ENCODE measurements around the gene ITM2A.

Gene ITM2A
- 80.0 to 200 reads per million in 2 experiments for total RNA-seq

DNA sequence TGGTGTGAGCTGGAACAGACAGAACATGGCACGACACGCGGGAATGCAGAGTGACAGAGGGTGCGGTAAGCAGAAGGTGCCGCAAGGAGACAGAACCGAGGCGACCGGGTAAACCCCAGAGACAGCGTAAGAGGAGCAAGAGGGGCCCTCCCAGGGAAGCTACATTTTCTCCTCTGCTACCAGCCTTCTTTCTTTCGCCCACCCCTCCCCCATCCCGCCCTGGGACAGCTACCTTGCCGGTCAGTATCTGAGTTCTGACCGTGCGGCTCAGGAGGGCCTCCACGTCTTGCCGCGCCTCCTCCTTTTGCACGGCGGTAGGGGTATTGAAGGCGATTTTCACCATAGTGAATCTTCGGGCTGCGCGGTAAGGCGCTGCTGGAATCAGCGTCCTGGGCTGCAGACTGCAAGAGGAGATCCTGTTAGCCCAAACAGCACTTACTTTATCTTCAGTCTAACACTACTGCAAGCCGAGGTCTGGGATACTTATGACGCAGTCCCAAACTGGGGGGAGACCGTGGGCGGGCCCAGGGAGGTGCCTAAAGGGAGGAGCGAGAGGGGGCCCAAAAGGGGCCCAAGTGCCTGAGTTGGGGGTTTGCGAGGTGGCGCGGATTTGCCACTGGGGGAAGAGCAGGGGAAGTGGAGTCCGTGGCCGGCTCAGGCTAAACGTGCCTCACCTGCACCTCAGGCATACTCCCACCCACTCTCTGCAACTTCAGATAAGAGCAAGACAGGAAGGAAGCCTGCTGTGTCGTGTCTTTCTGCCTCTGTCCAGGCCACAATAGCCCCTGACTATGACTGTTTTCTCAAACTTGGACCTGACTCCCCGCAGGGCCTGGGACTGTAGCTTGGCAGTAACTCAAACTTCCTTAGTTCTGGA is at the start of gene ITM2A:
ITM2A (minus strand) TSS at position 462 of the 877 bp plus-strand sequence; CDS start at position 343, 119 bp downstream.
- peak; percentile 53 for DNase-seq (ENCODE audit: low read depth)

DNA sequence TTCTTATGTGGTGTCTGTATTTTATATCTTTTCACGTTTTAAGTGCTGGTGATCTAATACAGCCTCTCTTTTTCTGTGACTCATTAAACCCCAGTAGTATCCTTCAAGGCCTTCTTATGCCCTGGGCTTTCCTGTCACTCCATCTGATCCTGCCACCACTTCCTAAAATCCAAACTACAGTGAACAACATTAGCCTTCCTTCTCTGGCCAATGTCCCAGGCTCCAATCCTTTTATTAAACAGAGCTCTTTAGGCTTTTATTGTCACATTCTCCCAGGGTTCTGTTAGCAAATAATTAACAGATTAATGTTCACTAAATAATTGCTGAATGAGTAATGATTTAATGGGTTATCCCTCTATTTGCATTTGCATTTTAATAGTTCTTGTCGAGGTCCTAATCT is 47.9 kb upstream of the ITM2A start:
- no peak for DNase-seq (ENCODE audit: low read depth)

GRCh38 chrX:79413963-79414362 is 46.8 kb upstream of the ITM2A start:
- no peak for DNase-seq (ENCODE audit: low read depth)

DNA sequence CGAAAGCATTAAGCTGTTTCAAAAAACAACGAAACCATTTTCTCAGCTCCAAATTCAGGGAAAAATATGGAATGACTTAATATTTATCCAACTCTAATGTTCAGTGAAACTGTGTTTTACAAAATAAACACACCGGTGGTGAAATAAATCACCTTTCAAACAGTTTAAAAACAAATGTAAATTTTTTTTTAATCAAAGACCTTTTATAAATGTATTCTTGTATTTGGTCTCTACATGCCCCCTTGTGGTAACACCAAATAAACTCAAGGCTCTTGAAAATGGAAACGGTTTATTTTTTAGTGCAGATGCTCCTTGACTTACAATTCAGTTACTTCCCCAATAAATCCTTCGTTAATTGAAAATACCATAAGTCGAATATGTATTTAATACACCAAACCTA is 45.8 kb upstream of the ITM2A start:
- DNase-seq (ENCODE audit: low read depth), result no peak

GRCh38 chrX:79412166-79412565 is 45.0 kb upstream of the ITM2A start:
- DNase-seq (ENCODE audit: low read depth), result no peak

DNA sequence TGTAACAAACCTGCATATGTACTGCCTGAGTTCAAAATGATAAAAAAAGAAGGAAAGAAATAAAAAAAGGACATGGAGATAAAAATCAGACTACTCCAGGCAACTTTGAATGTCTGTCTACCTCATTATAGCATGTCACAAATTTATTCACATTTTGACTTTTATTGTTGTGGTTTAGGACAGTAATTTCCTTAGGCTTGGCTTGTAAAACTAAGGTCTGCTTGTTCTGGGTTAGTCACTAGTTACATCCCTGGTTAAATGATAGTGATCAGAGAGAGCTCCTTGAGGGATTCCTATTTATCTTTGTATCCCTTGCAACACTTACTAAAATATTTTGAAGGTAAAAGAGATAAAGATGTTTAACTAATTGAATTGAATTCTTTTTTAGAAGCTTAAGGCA is 42.5 kb upstream of the ITM2A start:
- no peak for DNase-seq (ENCODE audit: low read depth)

DNA sequence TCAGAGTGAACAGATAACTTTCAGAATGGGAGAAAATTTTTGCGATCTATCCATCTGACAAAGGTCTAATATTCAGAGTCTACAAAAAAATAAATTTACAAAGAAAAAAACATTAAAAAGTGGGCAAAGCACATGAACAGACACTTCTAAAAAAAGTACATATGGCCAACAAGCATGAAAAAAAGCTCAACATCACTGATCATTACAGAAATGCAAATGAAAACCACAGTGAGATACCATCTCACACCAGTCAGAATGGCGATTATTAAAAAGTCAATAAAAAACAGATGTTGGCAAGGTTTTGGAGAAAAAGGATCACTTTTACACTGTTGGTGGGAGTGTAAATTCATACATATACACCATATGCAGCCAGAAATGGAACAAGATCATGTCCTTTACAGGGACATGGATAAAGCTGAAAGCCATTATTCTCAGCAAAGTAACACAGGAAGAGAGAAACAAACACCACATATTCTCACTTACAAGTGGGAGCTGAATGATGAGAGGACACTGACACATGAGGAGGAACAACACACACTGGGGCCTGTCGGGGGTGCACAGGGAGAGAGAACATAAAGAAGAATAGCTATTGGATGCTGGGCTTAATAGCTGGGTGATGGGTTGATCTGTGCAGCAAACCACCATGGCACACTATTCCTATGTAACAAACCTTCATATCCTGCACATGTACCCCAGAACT is 41.6 kb upstream of the ITM2A start:
- no peak for DNase-seq (ENCODE audit: low read depth)

DNA sequence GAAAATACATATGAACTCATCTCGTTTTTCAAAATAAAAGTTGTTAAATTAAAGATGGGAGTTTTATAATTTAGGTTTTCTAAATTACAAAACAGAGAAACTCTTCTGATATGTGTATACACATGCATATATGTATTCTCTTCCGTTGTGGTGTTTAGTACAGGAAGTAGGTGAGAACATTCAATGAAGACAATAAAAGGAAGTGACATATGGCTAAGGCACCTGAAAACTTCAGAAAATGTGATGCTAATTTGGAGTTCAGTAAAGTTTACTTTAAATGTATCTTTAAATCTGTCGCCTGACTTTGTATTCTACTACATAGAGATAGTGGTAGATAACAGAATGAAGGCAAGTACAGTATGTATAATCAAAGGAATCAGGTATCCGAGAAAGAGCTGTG is 33.5 kb upstream of the ITM2A start:
- DNase-seq (ENCODE audit: low read depth), result no peak

GRCh38 chrX:79375340-79375739 is 8.2 kb upstream of the ITM2A start:
- DNase-seq (ENCODE audit: low read depth), result no peak

- no peak for DNase-seq (ENCODE audit: low read depth)
Measured at GRCh38 chrX:79371640-79372039, 4.5 kb upstream of the ITM2A start.

- DNase-seq (ENCODE audit: low read depth), result no peak
Measured at GRCh38 chrX:79371101-79371500, 4.0 kb upstream of the ITM2A start.

- no peak for DNase-seq (ENCODE audit: low read depth)
Measured at GRCh38 chrX:79369871-79370270, 2.7 kb upstream of the ITM2A start.

- DNase-seq (ENCODE audit: low read depth), result no peak
Measured at GRCh38 chrX:79368441-79368840, 1.3 kb upstream of the ITM2A start.

DNA sequence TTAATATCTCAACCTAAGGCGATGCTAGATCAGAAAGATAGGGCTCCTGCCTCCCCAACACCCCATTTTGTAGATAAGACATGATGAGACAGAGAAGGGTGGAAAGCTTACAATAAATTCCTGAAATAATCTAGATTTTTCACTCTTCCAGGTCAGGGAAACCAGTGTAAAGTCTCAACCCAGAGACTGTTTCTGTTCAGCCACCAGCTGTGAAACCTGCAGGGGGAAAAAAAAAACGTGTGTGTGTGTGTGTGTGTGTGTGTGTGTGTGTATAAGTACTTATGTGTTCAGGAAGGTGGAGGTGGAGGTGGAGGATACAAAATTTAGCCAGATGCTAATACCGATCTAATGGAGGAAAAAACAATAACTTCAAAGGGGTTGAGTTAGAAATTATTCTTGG is 773 bp upstream of the ITM2A start:
- no peak for DNase-seq (ENCODE audit: low read depth)

- no peak for DNase-seq (ENCODE audit: low read depth)
Measured at GRCh38 chrX:79366556-79366872, 620 bp downstream of the ITM2A start.

DNA sequence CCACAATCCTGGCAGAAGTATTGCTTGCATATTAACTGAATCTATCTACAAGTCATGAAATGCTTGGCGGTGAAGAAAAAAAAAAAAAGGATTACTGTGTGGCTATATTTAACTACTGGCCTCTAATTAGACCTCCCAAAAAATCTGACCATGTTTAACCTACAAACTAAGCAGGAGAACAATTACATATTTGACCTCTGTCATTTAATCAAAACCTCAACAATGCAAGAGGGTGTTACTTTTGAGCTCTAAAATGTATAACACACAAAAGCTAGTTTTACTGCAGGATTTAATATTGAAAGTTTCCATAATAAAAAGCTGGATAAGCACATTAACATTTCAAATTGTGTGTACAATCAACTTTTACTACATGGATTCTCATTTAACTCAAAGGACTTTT is 1.5 kb downstream of the ITM2A start:
- no peak for DNase-seq (ENCODE audit: low read depth)

DNA sequence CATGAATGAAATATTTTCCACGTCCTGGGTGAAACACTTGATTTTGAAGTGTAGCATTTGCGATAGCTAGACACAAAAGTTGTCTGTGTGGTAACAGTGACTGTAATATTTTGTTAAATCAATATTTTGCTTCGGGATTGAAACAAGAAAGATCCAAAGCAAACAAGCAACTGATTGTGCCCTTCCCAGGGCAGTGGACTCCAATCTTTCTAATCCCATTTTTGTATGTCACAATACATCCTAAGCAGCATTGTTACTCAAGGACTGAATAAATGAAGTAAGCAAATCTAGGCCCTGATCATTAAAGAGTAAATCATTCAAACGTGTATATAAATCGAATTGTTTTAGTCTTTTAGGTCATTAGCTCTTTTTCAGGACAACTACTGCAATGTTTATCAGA is 2.8 kb downstream of the ITM2A start:
- DNase-seq (ENCODE audit: low read depth), result no peak

DNA sequence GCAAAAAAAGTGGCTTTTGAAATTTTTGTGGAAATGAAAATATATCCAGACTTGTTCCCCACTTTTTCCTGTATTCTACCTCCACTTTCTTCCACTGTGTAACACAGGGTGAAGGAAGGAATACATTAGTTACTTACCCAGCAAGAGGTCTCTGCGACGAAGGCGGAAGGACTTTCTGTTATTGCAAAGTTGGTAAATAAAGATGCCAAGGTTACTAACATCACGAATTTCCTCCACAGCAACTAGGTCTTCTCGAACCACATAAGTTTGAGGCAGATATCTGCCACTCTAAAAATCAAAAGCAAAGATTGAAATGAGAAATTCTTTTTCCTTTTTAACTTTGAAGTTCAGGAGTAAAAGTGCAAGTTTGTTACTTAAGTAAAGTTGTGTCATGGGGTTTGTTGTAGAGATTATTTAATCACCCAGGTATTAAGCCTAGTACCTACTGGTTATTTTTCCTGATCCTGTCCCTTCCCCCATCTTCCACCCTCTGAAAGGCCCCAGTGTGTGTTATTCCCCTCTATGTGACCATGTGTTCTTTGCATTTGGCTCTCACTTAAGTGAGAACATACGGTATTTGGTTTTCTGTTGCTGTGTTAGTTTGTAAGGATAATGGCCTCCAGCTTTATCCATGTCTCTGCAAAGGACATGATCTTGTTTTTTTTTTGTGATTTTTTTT is 5.8 kb downstream of the ITM2A start:
- no peak for DNase-seq (ENCODE audit: low read depth)

- no peak for DNase-seq (ENCODE audit: low read depth)
Measured at GRCh38 chrX:79336869-79337815, 30.0 kb downstream of the ITM2A start.

DNA sequence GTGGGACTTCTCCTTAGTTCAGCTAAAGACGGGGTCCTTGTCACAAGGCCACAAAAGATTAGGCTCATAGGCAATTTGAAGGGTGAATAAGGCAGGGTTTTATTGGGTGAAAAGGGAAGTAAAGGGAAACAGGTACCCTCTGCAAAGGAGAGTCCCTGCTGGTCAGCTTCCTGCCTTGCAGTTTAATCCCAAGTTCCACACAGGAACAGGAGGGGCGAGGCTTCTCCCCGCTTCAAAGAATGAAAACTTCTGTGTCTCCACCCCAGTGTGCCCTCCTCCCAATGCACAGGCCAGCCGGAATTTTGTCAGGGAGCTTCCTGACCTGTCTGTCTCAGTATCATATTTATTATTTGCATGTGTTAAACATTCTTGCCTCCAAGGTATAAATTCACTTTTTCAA is 37.1 kb downstream of the ITM2A start:
- DNase-seq (ENCODE audit: low read depth), result no peak

DNA sequence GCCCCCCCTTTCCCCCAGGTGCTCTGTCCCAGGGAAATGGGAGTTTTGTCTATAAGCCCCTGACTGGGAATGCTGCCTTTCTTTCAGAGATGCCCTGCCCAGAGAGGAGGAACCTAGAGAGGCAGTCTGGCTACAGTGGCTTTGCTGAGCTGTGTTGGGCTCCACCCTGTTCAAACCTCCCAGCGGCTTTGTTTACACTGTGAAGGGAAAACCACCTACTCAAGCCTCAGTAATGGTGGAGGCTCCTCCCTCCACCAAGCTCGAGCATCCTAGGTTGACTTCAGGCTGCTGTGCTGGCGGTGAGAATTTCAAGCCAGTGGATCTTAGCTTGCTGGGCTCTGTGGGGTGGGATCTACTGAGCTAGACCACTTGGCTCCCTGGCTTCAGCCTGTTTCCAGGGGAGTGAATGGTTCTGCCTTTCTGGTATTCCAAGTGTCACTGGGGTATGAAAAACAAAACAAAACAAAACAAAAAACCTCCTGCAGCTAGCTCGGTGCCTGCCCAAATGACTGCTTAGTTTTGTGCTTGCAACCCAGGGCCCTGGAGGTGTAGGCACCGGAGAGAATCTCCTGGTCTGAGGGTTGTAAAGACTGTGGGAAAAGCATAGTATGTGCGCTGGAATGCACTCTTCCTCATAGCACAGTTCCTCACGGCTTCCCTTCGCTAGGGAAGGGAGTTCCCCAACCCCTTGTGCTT is 41.7 kb downstream of the ITM2A start:
- peak; percentile 20 for DNase-seq (ENCODE audit: low read depth)

Data from T follicular helper cell (primary cell).